ENCODE data around the gene CLCN2.

CLCN2 gene

GRCh38 chr3:184322731-184323487 lies 38.5 kb downstream of the CLCN2 start:
- H3K27ac Mint-ChIP-seq, result peak overlapping the region; percentile 69
- no peak for ATAC-seq (replicated peaks)
- peaks cover 23 to 25% of the 10 kb centered on the region in 2 donors for H3K4me1 Mint-ChIP-seq
- H3K4me3 Mint-ChIP-seq, result no peak overlapping the region
- DNase-seq, result no peak
- no peaks in the 10 kb centered on the region for H3K9me3 Mint-ChIP-seq
- peaks cover 68 to 74% of the 10 kb centered on the region in 2 donors for H3K36me3 Mint-ChIP-seq
- H3K27me3 Mint-ChIP-seq, result no peaks in the 10 kb centered on the region

DNA sequence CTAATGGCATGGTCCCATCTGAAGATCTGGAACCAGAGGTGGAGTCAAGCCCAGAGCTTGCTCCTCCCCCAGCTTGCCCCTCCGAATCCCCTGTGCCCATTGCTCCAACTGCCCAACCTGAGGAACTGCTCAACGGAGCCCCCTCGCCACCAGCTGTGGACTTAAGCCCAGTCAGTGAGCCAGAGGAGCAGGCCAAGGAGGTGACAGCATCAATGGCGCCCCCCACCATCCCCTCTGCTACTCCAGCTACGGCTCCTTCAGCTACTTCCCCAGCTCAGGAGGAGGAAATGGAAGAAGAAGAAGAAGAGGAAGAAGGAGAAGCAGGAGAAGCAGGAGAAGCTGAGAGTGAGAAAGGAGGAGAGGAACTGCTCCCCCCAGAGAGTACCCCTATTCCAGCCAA lies 39.7 kb downstream of the CLCN2 start:
- no peak overlapping the region for H3K4me3 Mint-ChIP-seq
- H3K36me3 Mint-ChIP-seq, result peaks cover 68 to 73% of the 10 kb centered on the region in 2 donors
- H3K27me3 Mint-ChIP-seq, result no peaks in the 10 kb centered on the region
- DNase-seq (no peak), ATAC-seq (replicated peaks) (no peak)
- H3K27ac Mint-ChIP-seq, result peak overlapping the region; percentile 79
- no peaks in the 10 kb centered on the region for H3K9me3 Mint-ChIP-seq
- H3K4me1 Mint-ChIP-seq, result peaks cover 33 to 35% of the 10 kb centered on the region in 2 donors

GRCh38 chr3:184320104-184320445 lies 41.3 kb downstream of the CLCN2 start:
- H3K4me1 Mint-ChIP-seq, result peaks cover 40 to 43% of the 10 kb centered on the region in 2 donors
- peak; percentile 33 for ATAC-seq (replicated peaks)
- peaks cover 64 to 67% of the 10 kb centered on the region in 2 donors for H3K36me3 Mint-ChIP-seq
- no peak for DNase-seq
- H3K27me3 Mint-ChIP-seq, result no peaks in the 10 kb centered on the region
- H3K4me3 Mint-ChIP-seq, result no peak overlapping the region
- no peaks in the 10 kb centered on the region for H3K9me3 Mint-ChIP-seq
- H3K27ac Mint-ChIP-seq, result no peak overlapping the region

- Mint-ChIP-seq H3K36me3 (peaks cover 41 to 42% of the 10 kb centered on the region in 2 donors), H3K4me3 (peak overlapping the region; percentile 26 to 33), H3K27me3 (no peaks in the 10 kb centered on the region), H3K9me3 (no peaks in the 10 kb centered on the region), H3K27ac (peak overlapping the region; percentile 20), H3K4me1 (peaks cover 33 to 38% of the 10 kb centered on the region in 2 donors)
- no peak for DNase-seq
- ATAC-seq (replicated peaks), result no peak
Measured at GRCh38 chr3:184317201-184317600, 44.2 kb downstream of the CLCN2 start.

DNA sequence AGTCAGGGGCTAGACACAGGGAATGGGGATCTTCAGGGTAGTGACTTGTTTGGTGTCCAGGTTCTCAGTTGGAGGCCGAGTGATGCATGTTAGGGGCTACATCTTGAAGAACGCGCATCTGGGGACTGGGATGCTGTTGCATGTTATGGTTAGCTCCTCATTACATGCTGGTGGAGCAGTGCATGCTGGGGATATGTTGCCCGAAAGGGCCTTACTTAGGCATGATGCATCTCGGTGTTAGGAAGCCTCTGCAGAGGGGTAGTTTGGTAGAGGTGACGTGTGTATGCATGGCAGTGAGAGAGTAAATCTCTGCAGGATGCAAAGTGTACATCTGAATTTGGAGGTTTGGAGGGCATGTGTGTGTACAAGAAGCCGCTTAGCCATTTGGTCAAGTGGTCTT lies 44.6 kb downstream of the CLCN2 start:
- ATAC-seq (replicated peaks) (no peak), DNase-seq (no peak)
- H3K4me3 Mint-ChIP-seq, result peak overlapping the region; percentile 77 to 81
- peaks cover 38 to 40% of the 10 kb centered on the region in 2 donors for H3K36me3 Mint-ChIP-seq
- H3K4me1 Mint-ChIP-seq, result peaks cover 31 to 38% of the 10 kb centered on the region in 2 donors
- H3K9me3 Mint-ChIP-seq, result no peaks in the 10 kb centered on the region
- H3K27me3 Mint-ChIP-seq, result no peaks in the 10 kb centered on the region
- peak overlapping the region; percentile 91 for H3K27ac Mint-ChIP-seq

- Mint-ChIP-seq H3K36me3 (peaks cover 31 to 34% of the 10 kb centered on the region in 2 donors), H3K9me3 (no peaks in the 10 kb centered on the region), H3K4me1 (peaks cover 28 to 38% of the 10 kb centered on the region in 2 donors), H3K27ac (peak overlapping the region; percentile 91), H3K27me3 (no peaks in the 10 kb centered on the region), H3K4me3 (peak overlapping the region; percentile 77 to 81)
- no peak for DNase-seq
- ATAC-seq (replicated peaks), result no peak
Measured at GRCh38 chr3:184315871-184316661, 45.3 kb downstream of the CLCN2 start.

DNA sequence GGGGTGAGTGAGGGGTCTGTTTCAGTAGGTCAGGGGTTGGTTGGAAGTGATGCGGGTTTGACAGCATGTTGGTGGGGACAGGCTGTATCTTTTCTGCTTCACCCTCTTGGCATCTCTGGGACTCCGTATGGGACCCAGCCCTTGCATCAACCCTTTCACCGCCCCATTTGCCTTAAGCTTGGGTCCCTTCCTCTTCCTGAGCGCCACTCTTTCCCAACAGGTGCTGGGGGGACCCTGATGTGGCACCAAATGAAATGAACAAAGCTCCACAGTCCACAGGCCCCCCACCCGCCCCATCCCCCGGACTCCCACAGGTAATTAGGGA lies 45.9 kb downstream of the CLCN2 start:
- no peaks in the 10 kb centered on the region for H3K9me3 Mint-ChIP-seq
- peak; percentile 0 to 3 for ATAC-seq (replicated peaks)

DNA sequence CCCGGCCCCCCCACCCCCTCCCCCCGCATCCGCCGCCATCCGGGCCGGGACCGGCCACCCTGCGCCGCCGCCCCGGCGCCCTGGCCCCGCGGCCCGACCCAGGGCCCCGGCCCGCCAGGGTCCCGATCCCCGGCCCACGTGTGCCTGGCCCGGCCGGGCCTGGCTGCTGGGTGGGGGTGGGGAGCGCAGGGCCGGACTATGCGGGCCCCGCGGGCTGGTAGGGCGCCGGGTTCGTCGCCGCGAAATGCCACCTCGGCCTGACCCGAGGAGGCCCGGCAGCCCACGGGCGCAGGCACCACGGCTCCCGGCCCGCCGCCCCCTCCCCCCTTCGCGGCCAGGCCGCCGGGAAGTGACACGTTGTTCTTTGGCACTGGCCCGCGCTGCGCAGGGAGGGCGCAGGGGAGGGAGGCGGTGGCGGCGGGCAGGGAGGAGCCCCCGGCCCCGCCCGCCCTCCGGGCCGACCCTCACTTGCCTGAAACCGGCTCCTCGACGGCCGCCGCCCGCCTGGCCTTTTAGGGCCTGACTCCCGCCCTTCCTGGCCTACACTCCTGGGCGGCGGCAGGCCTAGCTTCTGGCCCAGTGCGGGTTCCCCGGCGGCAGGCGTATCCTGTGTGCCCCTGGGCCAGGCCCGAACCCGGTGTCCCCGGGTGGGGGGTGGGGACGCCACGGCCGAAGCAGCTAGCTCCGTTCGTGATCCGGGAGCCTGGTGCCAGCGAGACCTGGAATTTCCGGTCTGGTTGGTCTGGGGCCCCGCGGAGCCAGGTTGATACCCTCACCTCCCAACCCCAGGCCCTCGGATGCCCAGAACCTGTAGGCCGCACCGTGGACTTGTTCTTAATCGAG lies 46.5 kb downstream of the CLCN2 start:
- no peak for DNase-seq
- peaks cover 28 to 32% of the 10 kb centered on the region in 2 donors for H3K36me3 Mint-ChIP-seq

More for the DNA sequence above, 45.9 kb downstream of the CLCN2 start:
- Mint-ChIP-seq H3K36me3 (peaks cover 26 to 31% of the 10 kb centered on the region in 2 donors), H3K27ac (peak overlapping the region; percentile 91), H3K4me1 (peaks cover 28 to 38% of the 10 kb centered on the region in 2 donors), H3K27me3 (no peaks in the 10 kb centered on the region), H3K4me3 (peak overlapping the region; percentile 77 to 81)
- DNase-seq, result no peak

GRCh38 chr3:184314363-184314699 lies 47.1 kb downstream of the CLCN2 start, which contains the start of gene EIF4G1:
TSS of gene EIF4G1 (plus strand) at chr3:184314606. CDS start at chr3:184315797, 1,191 bp downstream.
- Mint-ChIP-seq H3K27ac (peak within 1 kb of the TSS; percentile 92), H3K9me3 (no peaks in the 10 kb centered on the region), H3K4me3 (peak within 1 kb of the TSS; percentile 85 to 86), H3K36me3 (peaks cover 29 to 30% of the 10 kb centered on the region in 2 donors), H3K4me1 (peaks cover 24 to 32% of the 10 kb centered on the region in 2 donors), H3K27me3 (no peaks in the 10 kb centered on the region)
- ATAC-seq (replicated peaks) (peak; percentile 91 to 94), DNase-seq (peak; percentile 91)

More for the DNA sequence above, 46.5 kb downstream of the CLCN2 start:
- peak; percentile 58 to 61 for ATAC-seq (replicated peaks)
- peak overlapping the region; percentile 92 for H3K27ac Mint-ChIP-seq
- H3K9me3 Mint-ChIP-seq, result no peaks in the 10 kb centered on the region
- H3K4me3 Mint-ChIP-seq, result peak overlapping the region; percentile 85 to 86
- H3K4me1 Mint-ChIP-seq, result peaks cover 28 to 38% of the 10 kb centered on the region in 2 donors
- H3K27me3 Mint-ChIP-seq, result no peaks in the 10 kb centered on the region

DNA sequence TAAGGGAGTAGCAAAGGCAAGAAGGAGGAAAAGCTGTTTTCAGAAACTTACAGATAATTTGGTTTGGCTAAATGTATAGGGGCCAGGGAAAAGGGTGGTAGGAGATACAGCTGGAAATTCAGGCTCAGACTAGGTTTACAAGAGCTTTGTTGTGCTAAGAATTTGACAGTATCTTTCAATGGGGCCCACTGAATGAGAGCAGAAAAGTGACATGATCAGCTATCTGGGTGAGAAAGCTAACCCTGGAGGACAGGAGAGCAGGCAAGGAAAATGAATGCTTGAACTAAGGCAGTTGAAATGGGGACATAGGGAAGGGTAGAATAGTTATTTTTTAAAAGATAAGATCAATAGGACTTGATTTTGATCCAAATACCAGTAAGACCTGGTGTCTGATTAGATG lies 49.8 kb downstream of the CLCN2 start:
- DNase-seq (no peak), ATAC-seq (replicated peaks) (no peak)

GRCh38 chr3:184308744-184309143 lies 52.7 kb downstream of the CLCN2 start:
- DNase-seq (no peak), ATAC-seq (replicated peaks) (no peak)
- Mint-ChIP-seq H3K27ac (peak overlapping the region; percentile 56), H3K9me3 (no peaks in the 10 kb centered on the region), H3K27me3 (no peaks in the 10 kb centered on the region), H3K36me3 (peaks cover 43 to 50% of the 10 kb centered on the region in 2 donors), H3K4me1 (peaks cover 2 to 16% of the 10 kb centered on the region in 2 donors), H3K4me3 (no peak overlapping the region)

More for the DNA sequence above, 49.8 kb downstream of the CLCN2 start:
- H3K4me3 Mint-ChIP-seq, result no peak overlapping the region
- peaks cover 34 to 37% of the 10 kb centered on the region in 2 donors for H3K36me3 Mint-ChIP-seq
- H3K27ac Mint-ChIP-seq, result no peak overlapping the region
- no peaks in the 10 kb centered on the region for H3K9me3 Mint-ChIP-seq
- H3K4me1 Mint-ChIP-seq, result peaks cover 6 to 26% of the 10 kb centered on the region in 2 donors
- no peaks in the 10 kb centered on the region for H3K27me3 Mint-ChIP-seq

- Mint-ChIP-seq H3K27me3 (no peaks in the 10 kb centered on the region), H3K9me3 (no peaks in the 10 kb centered on the region), H3K4me1 (peaks cover 2 to 16% of the 10 kb centered on the region in 2 donors), H3K27ac (no peak overlapping the region), H3K36me3 (peaks cover 43 to 52% of the 10 kb centered on the region in 2 donors), H3K4me3 (no peak overlapping the region)
- ATAC-seq (replicated peaks), result no peak
- no peak for DNase-seq
Measured at GRCh38 chr3:184307915-184308314, 53.5 kb downstream of the CLCN2 start.

GRCh38 chr3:184306341-184306972 lies 54.9 kb downstream of the CLCN2 start:
- Mint-ChIP-seq H3K36me3 (peaks cover 45 to 60% of the 10 kb centered on the region in 2 donors), H3K27ac (peak overlapping the region; percentile 11)

More at GRCh38 chr3:184306341-184306972, 54.9 kb downstream of the CLCN2 start:
- no peaks in the 10 kb centered on the region for H3K9me3 Mint-ChIP-seq
- DNase-seq (no peak), ATAC-seq (replicated peaks) (no peak)
- no peaks in the 10 kb centered on the region for H3K27me3 Mint-ChIP-seq
- H3K4me1 Mint-ChIP-seq, result peaks cover 2 to 20% of the 10 kb centered on the region in 2 donors
- H3K4me3 Mint-ChIP-seq, result no peak overlapping the region
